GM21723 (cell line): ENCODE data around the gene JARID2.
"Not testable (repeated sequence)": the region's sequence is repeated elsewhere in the genome, so short reads cannot be mapped to it uniquely, and the experiment has no call there.

Experiments
- ATAC-seq: cut with Tn5 transposase; IDR thresholded peaks from one replicate; pipeline ENCODE4 v1.9.1; 2021; ENCODE audit warnings: mild to moderate bottlenecking, moderate library complexity; ENCODE audit not compliant: unreplicated experiment

Gene JARID2

GRCh38 chr6:15527838-15528617 lies 282.2 kb downstream of the JARID2 start:
- ATAC-seq: no peak

- no peak for ATAC-seq
Measured at GRCh38 chr6:15528870-15529269, 283.0 kb downstream of the JARID2 start.

- no peak for ATAC-seq
Measured at GRCh38 chr6:15530411-15530810, 284.5 kb downstream of the JARID2 start.

GRCh38 chr6:15531973-15532372 lies 286.1 kb downstream of the JARID2 start:
- no peak for ATAC-seq

GRCh38 chr6:15533379-15534026 lies 287.6 kb downstream of the JARID2 start:
- no peak for ATAC-seq

- ATAC-seq: no peak
Measured at GRCh38 chr6:15534974-15535373, 289.1 kb downstream of the JARID2 start.

GRCh38 chr6:15535495-15536197 lies 289.8 kb downstream of the JARID2 start:
- no peak for ATAC-seq

- no peak for ATAC-seq
Measured at GRCh38 chr6:15536198-15536955, 290.5 kb downstream of the JARID2 start.

GRCh38 chr6:15538106-15538505 lies 292.2 kb downstream of the JARID2 start:
- ATAC-seq: no peak

GRCh38 chr6:15538766-15539495 lies 293.1 kb downstream of the JARID2 start:
- no peak for ATAC-seq

- ATAC-seq: no peak
Measured at GRCh38 chr6:15539722-15540270, 293.9 kb downstream of the JARID2 start.

GRCh38 chr6:15543332-15543917 lies 297.6 kb downstream of the JARID2 start:
- not testable (repeated sequence) for ATAC-seq

- no peak for ATAC-seq
Measured at GRCh38 chr6:15544321-15544900, 298.5 kb downstream of the JARID2 start.

- no peak for ATAC-seq
Measured at GRCh38 chr6:15546591-15546990, 300.7 kb downstream of the JARID2 start.

- ATAC-seq: no peak
Measured at GRCh38 chr6:15547400-15547799, 301.5 kb downstream of the JARID2 start.

GRCh38 chr6:15549371-15549770 lies 303.5 kb downstream of the JARID2 start:
- ATAC-seq: no peak

GRCh38 chr6:15550546-15551123 lies 304.8 kb downstream of the JARID2 start:
- no peak for ATAC-seq

- ATAC-seq: no peak
Measured at GRCh38 chr6:15551262-15551661, 305.4 kb downstream of the JARID2 start.

- ATAC-seq: no peak
Measured at GRCh38 chr6:15551798-15552197, 305.9 kb downstream of the JARID2 start.
